Suppressor macrophage (primary cell): Measurements from ENCODE around the gene GATD1.

Source experiments
- DNase-seq, 4 experiments: peaks; one replicate each; pipeline ENCODE4 v3.0.0-alpha.2; 2020 to 2022
- total RNA-seq, 17 experiments: gene quantifications; one replicate each; lab custom pipeline; 2026; ENCODE audit warnings: mixed read lengths in 6 of 17, inconsistent platforms in 3 of 17; lab: John Stamatoyannopoulos, UW

Gene GATD1, protein sequence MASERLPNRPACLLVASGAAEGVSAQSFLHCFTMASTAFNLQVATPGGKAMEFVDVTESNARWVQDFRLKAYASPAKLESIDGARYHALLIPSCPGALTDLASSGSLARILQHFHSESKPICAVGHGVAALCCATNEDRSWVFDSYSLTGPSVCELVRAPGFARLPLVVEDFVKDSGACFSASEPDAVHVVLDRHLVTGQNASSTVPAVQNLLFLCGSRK
- 11.7 to 60.6 (median 38.0) reads per million in 17 experiments for total RNA-seq

DNA sequence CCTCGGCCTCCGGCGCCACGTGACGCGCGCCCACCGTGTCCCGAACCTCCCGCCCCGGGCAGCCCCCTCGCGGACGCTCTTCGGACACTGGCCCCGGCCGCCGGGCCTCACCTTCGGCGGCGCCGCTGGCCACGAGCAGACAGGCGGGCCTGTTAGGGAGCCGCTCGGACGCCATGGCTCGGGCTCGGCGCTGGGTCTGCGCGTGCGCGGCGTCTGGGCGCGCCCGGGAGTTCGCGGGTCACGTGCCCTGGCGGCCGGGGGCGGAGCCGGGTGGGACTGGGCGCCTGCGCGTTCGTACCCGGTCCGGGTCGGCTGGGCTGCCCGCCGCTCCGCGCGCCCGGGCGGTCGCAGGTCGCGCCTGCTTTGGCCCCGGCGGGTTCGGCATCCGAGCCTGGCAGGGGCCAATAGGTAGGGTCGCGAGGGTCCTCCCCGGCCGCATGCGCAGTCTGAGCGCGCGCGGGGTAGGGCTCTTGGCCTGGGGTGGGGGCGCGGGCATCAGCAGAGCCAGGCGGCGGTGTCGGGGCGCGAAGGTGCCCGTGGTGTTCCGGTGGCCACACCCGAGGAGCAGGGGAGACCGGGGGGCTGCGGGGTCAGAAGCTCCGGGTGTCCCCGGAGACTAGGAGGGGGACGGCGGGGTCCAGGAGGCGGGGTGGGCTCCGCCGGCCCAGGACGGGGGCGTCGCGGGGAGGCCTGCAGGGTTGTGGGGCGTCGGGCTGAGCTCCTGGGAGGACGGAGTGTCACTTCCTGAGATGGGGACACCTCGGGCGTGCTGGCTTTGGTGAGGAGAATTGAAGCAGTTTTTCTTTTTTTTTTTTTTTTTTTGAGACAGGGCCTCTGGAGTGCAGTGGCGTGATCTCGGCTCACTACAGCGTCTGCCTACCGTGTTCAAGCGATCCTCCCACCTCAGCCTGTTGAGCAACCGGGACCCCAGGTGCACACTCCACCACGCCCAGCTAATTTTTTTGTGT lies at the start of gene GATD1:
GATD1 (minus strand) TSS at position 200 of the 968 bp plus-strand sequence; CDS start at position 175, 25 bp downstream.
- peak; percentile 95 to 98 (median 96) for DNase-seq

DNA sequence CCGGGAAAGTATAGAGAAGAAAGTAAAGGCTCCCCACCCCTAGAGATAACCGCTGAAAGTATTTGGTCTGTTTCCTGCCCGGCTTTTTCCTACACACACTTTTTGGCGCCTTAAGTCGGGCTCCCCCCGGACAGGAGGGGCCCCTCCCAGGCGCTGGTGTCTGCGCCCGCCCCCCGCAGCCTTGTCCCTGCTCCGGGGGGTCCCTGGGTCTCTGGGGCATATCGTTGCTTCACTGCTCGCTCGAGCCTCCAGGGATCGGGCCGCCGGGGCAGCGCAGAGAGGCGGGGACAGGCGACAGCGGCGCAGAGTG lies 49.5 kb upstream of the GATD1 start:
- no peak for DNase-seq

DNA sequence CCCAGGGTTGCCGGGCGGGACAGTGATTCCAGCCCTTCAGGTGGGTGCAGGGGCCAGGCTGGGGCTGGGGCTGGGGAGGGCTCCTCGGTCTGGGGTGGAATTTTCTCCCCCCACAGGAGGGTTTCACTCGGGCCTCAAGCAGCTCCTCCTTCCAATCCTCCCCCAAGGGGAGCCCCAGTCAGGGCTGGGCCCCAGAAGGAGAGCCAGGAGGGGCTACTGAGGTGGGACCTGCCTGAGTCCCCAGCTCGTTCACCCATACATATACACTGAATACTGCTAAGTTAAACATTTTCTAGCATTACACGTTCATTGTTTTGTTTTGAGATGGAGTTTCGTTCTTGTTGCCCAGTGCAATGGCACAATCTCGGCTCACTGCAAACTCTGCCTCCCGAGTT lies 48.9 kb upstream of the GATD1 start:
- DNase-seq: no peak

DNA sequence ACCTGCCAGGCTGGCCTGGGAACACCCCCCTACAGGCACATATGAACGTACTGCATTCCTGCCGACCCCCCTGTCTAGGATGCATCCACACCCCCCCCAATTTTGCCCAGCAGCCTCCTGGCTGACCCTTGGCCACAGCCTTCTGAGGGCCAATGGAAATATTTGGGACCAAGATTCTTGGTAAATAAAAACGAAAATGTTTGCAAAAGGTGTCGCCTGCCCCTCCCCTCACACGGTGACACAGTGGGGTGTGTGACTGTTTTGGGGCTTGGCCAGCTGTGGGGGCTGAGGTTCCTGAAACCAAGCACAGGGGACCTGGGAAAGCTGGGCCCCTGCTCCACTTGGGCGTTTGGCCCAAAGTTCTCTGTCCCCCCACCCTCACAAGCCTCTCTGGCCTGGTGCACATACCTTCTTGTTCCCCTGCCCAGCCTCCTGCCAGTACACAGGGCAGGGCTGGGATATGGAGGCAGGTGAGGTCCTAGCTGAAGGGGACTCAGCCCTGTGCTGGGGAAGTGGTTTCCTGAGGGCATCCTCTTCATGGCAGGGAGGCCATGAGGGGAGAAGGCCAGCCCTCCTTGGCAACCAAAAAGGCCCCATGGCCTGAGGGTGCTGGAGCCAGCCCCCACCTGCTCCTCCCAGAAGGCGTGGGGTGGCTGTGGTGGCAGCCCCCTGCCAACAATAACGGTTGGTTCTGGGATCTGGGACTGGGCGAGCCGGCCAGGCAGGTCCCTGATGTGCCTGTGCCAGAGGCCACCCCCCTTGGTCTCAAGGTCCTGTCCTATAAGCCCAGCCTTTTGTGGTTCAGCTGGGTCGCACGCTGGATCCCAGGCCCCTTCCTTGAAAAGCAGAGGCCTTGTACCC lies 48.3 kb upstream of the GATD1 start:
- no peak for DNase-seq

DNA sequence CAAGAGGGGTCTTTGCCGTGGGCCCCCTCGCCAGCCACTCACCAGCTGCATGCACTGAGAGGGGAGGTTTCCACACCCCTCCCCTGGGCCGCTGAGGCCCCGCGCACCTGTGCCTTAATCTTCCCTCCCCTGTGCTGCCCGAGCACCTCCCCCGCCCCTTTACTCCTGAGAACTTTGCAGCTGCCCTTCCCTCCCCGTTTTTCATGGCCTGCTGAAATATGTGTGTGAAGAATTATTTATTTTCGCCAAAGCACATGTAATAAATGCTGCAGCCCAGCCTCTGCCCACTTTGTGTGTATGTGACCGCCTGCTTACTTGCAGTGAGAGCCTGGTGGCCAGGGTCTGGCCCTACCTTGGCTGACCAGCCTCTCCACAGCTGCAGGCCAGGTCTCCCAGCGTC lies 47.7 kb upstream of the GATD1 start:
- no peak for DNase-seq

DNA sequence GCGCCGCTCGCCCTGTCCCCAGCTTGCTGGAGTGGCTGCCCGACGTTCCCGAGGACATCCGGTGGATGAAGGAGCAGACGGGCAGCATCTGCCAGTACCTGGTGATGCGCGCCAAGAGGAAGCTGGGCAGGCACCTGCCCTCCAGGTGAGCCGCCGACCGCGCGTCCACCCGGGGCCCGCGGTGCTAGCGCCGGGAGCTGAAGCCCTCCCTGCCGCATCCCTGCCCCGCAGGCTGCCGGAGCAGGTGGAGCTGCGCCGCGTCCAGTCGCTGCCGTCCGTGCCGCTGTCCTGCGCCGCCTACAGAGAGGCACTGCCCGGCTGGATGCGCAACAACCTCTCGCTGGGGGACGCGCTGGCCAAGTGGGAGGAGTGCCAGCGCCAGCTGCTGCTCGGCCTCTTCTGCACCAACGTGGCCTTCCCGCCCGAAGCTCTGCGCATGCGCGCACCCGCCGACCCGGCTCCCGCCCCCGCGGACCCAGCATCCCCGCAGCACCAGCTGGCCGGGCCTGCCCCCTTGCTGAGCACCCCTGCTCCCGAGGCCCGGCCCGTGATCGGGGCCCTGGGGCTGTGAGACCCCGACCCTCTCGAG lies 47.1 kb upstream of the GATD1 start:
- no peak for DNase-seq

DNA sequence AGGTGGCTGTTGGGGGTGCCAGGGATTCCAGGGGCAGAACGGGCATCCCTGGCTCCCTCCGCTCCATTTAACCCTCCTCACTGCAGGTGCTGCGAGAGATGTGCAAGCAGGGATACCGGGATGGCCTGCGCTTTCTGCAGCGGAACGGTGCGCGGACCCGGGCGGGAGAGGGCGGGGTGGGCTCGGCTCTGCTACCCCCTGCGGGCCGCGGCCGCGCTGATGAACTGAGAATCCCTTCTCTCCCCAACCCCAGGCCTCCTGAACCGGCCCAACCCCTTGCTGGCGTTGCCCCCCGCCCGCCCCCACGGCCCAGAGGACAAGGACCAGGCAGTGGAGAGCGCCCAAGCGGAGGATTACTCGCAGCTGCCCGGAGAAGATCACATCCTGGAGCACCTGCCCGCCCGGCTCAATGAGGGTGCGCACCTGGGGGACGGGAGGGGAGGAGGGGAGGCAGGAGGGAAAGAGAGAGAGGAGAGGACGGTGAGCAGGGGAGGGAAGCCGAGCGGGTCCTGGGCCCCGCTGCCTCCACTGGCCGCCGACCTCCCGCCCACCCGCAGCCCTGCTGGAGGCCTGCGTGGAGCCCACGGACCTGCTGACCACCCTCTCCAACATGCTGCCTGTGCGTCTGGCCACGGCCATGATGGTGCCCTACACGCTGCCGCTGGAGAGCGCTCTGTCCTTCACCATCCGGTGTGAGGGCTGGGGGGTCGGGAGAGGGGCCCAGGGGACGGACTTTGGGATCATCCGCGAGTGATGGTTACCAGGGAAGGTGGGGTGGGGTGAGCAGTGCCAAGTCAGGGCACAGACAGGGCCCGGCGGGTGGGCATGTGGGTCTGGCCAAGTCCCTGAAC lies 46.4 kb upstream of the GATD1 start:
- DNase-seq: no peak

DNA sequence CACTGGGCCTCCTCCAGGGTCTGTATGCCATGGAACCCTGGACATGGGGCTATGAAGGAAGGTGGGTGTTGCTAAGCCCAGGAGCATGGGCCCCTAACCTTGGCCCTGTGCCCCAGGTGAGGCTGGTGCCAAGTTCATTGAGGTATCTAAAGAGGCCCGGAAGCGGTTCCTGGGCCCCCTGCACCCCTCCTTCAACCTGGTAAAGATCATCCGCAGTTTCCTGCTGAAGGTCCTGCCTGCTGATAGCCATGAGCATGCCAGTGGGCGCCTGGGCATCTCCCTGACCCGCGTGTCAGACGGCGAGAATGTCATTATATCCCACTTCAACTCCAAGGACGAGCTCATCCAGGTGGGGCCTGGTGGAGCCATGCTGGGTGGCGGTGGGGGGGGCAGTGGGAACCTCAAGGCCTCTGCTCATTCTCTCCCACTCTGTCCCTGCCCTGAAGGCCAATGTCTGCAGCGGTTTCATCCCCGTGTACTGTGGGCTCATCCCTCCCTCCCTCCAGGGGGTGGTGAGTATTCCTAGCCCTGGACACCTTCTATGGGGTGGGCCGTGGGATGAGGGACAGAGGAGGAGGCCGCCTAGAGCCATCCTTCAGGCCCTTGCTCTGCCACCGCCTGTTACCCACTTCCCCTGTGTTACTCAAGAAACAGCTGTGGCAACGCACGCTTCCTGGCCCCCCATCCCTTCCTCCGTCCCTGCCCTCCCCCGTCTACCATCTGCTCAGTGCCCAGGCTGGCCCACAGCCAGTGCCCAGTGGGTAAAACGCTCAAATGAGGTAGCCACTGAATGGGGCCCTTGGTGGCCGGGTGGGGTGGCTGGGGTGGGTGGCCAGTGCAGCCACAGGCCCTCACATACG lies 44.5 kb upstream of the GATD1 start:
- DNase-seq: peak; percentile 62 to 82 (median 77)

DNA sequence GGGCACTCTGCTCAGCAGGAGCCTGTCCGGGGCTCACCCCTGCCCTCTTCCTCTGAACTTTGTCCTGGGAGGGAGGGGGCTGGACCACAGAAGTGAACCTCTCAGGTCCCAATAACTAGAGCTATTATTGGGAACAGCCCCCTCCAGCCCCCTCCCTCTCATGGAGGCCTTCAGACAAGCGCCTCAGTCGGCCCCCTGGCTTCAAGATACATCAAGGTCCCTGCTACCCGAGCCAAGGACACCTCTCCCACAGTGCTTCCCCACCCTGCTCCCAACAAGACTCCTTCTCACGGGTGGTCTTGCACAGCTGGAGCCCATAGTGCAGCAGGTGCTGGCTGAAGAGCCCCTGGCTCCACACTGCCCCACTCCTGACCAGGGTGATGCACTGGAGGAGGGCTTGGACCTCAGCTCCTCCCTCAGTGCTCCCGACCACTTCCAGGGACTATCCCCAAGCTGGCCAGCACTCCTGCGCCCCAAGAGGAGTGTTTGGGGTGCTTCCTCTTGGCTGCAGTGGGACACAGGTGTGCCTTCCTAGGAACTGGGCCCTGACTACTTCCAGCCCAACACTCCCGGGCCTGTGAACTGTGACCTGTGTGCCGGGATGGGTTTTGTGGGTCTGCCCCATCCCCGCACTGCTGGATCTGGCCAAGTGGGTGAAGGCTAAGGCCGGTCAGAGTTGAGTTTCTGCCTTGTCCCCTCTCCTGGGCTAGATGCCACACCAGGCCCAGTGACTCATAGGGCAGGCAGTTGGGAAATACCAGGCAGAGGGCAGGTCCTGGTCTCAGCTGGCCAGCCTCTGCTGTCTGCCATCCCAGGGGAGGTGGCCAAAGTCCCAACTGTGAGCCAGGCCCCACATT lies 43.6 kb upstream of the GATD1 start:
- DNase-seq: peak; percentile 81 to 90 (median 88)

DNA sequence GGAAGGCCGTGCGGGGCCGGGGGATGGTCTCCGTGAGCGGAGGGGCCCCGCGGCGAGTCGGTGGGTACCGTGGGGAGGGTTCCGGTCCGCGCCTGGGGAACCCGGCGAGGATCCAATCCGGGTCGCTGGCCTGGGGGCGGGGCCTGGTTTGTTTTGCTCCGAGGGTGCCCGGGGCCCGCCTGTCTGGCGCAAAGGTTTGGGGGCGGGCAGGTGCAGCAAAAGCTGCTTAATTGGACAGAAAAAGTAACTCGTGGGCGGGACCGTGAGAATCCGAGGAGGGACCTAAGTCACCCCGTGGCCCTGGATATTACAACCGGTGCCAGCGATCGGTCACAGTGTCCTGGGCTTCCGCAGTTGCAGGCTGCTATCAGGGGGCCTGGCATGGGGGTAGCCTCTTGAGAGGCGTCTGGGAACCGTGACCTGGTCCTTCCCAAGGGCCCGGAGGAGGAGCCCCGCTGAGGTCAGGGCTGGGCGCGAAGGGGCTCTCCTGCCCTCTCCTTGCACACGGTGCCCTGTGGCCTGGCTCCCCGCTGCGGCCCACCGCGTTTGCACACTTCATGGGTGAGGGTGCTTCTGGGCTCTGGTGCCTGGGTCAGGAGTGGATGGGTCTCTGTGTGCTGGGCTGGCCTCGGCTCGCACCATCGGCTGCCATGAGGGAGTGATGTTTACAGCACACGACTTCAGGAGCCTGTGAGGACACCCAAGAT lies 42.8 kb upstream of the GATD1 start:
- DNase-seq: peak; percentile 82 to 95 (median 88)

DNA sequence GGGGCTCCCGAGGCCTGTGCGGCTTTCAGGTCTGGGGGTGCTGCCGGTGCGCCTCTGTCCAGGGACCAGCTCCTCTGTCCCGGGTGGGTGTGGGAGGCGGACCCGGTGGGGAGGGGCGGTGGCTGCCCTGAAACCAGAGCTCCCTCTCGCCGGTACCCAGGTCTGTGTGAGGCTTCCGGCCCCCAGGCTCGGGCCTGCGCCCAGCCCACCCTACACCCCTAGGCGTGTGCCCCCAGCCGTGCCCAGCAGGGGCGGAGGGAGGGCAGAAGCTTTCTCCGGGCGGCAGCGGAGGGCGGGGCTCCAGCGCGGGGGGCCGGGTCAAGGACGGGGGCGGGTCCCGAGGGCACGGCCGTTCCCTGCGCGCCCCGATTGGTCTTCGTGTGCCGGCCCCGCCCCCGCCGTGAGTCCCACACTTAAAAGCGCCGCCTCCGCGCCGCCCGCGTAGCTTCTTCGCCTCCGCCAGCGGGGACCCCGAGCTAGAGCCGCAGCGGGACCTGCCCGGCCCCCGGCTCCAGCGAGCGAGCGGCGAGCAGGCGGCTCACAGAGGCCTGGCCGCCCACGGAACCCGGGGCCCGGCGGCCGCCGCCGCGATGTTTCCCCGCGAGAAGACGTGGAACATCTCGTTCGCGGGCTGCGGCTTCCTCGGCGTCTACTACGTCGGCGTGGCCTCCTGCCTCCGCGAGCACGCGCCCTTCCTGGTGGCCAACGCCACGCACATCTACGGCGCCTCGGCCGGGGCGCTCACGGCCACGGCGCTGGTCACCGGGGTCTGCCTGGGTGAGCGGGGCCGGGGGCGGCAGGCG lies 42.0 kb upstream of the GATD1 start:
- peak; percentile 93 to 98 (median 96) for DNase-seq

DNA sequence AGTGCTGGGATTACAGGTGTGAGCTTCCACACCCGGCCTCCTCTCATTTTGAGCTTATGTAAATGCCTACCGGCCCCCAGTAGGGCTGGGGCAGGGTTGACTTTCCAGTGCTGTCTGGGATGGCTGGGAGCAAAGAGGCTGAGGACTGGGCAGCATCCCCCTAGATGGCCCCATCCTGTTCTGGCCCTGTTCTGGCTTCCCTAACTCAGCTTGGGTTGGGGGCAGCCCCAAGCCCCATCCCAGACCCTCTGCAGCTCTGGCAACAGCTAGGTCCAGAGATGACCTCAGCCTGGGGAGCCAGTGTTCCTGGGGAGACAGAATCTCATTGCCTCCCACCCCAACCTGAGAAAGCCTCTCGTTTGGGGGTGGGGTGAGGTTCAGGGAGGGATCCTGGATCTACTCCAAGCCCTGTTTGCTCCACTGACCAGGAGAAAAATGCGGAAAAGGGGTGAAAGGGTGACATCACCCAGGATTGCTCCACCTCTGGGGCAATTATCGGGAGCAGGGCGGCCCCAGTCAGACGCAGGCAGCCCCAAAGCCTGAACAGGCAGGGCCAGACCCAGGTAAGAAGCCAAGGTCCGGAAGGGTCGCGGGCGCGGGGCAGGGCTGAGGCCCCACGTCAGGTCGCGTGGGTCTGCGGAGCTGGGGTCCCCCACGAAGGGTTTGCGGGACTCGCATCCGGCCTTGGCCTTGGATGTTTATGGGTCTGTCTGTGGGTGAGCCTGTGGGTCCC lies 41.3 kb upstream of the GATD1 start, which contains the start of gene PNPLA2:
PNPLA2 (plus strand) TSS at position 519 of the 733 bp plus-strand sequence. CDS start 805 bp downstream, outside the sequence.
- DNase-seq: peak in 1 of 4 experiments; percentile 34

DNA sequence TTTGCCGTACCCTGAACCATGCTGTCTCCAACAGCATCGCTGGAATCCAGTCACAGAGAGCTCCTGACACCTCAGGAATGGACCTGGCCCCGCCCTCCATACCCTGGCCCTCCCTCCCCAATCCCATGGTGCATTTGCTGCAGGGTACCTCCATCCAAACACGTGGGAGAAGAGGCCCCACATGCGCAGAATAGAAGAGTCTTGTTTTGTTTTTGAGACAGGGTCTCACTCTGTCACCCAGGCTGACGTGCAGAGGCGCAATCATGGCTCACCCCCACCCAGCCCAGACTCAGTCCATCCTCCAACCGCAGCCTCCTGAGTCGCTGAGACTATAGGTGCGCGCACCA lies 39.1 kb upstream of the GATD1 start:
- no peak for DNase-seq

DNA sequence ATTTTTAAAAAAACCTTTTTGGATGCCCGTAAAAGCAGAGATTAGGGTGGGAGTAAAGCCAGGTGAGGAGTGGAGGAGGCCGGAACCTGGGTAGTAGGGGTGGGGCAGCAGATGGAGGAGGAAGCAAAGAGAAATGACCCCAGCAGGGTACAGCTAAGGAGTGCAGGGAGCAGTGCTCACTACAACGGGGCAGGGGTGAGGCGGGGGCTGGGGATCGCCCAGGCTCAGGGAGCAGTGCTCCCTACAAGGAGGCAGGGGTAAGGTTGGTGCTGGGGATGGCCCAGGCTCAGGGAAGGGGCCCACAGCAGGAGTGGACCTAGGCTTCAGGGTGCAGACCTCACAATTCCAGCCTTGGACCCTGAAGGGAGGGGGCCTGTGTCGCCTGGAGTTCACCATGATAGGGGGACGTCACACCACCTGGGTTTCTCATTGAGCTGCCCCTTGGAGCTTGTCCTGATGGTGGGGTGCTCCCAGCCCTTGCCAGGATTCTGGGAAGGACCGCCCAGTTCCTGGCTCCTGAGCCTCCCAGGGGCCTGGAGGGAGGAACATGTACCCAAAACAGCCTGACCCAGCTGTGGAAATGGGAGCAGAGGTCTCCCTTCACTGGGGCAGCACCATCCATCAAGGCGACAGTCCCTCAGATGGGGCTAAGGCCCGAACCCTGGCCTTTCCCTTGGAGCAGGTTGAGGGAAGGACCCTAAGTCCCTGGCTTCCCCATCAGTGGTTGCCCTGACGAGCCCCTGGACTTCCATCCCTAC lies 38.6 kb upstream of the GATD1 start:
- DNase-seq: no peak

DNA sequence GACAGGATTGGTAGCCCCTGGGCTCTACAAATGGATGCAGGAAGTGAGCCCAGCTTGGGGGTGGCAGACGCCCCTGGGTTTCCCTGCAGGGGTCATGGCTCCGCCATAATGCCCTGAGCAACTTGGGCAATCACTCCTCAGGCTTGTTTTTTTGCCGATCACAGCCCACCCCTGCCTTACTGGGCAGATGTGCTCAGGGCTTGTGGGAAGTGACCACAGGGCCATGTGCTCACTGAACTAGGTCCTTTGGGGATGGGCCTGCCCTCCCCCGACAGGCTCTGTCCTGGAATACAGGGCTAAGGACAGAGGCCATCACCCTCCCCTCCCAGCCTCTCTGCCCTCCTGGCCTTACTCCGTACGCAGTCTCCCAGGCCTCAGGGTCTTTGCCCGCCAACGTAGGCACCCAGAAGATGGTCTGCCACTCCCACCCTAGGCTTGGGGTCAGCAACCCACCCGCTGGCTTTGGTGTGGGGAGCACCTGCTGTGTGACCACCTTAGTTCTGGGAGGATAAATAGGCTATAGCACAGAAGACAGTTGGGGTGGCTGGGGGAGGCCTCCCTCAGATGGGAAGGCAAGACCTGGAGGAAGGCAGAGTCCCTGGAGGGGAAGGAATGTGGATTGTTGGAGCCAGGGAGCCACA lies 36.3 kb upstream of the GATD1 start:
- DNase-seq: no peak

DNA sequence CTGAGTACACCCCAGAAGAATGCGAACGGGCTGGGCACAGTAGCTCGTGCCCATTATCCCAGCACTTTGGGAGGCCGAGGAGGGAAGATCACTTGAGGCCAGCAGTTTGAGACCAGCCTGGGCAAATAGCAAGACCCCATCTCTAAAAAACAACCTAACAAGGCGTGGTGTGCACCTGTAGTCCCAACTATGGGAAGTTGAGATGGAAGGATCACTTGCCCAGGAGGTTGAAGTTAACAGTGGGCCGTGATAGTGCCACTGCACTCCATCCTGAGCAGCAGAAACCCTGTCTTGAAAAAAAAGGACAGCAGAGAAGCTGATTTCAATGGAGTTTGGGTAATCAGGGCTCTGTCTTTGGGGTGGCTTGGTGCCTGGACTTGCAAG lies 35.8 kb upstream of the GATD1 start:
- no peak for DNase-seq
